Right lung (tissue), 5 donors: ENCODE results near the gene CHCHD6. TPM values are rescaled to one million over a fixed set of nuclear protein-coding genes. Genes with fewer than 3 reads are reported as not detected.

ENCODE experiments used
- DNase-seq, 2 donors: peaks; one replicate each; pipeline ENCODE4 v3.0.0-alpha.2; 2013
- polyA plus RNA-seq, 5 donors: library from polyadenylated mRNA; unstranded; fragments of 120-200 nt; gene quantifications; one replicate each; pipeline versions ENCODE4 v1.2.1 to v1.2.3, GENCODE V29; 2013; ENCODE audit warnings: inconsistent platforms in 1 of 5, low replicate concordance in 1 of 5; ENCODE audit not compliant: insufficient read length in 5 of 5, insufficient read depth in 1 of 5

CHCHD6 gene
- polyA plus RNA-seq, 5 donors, result 16.4 to 24.3 (median 20.4) TPM

GRCh38 chr3:126921085-126921824, 217.2 kb downstream of the CHCHD6 start:
- DNase-seq, result no peak

GRCh38 chr3:126922466-126922865, 218.4 kb downstream of the CHCHD6 start:
- no peak for DNase-seq

- no peak for DNase-seq
These were observed 219.4 kb downstream of the CHCHD6 start for GRCh38 chr3:126923423-126923822.

- DNase-seq, result no peak
These were observed 219.9 kb downstream of the CHCHD6 start for GRCh38 chr3:126923895-126924294.

- no peak for DNase-seq
These were observed 220.4 kb downstream of the CHCHD6 start for GRCh38 chr3:126924458-126924857.

- no peak for DNase-seq
These were observed 221.6 kb downstream of the CHCHD6 start for GRCh38 chr3:126925411-126926171.

- no peak for DNase-seq
These were observed 222.8 kb downstream of the CHCHD6 start for GRCh38 chr3:126926684-126927400.

- no peak for DNase-seq
These were observed 223.3 kb downstream of the CHCHD6 start for GRCh38 chr3:126927401-126927750.

- DNase-seq, result no peak
These were observed 223.8 kb downstream of the CHCHD6 start for GRCh38 chr3:126927846-126928245.

- no peak for DNase-seq
These were observed 225.0 kb downstream of the CHCHD6 start for GRCh38 chr3:126928921-126929474.

GRCh38 chr3:126930936-126931600, 227.0 kb downstream of the CHCHD6 start:
- no peak for DNase-seq

GRCh38 chr3:126931806-126932187, 227.8 kb downstream of the CHCHD6 start:
- no peak for DNase-seq

GRCh38 chr3:126932188-126932931, 228.3 kb downstream of the CHCHD6 start:
- no peak for DNase-seq

GRCh38 chr3:126934031-126934531, 230.0 kb downstream of the CHCHD6 start:
- no peak for DNase-seq

- no peak for DNase-seq
These were observed 231.0 kb downstream of the CHCHD6 start for GRCh38 chr3:126934991-126935390.

GRCh38 chr3:126935756-126936509, 231.9 kb downstream of the CHCHD6 start:
- no peak for DNase-seq

GRCh38 chr3:126936853-126937425, 232.9 kb downstream of the CHCHD6 start:
- DNase-seq, result no peak

GRCh38 chr3:126937533-126937932, 233.5 kb downstream of the CHCHD6 start:
- DNase-seq, result no peak

GRCh38 chr3:126937973-126938372, 233.9 kb downstream of the CHCHD6 start:
- DNase-seq, result no peak
